ENCODE results near the gene LRRC26. TPM values are rescaled to one million over a fixed set of nuclear protein-coding genes. Genes with fewer than 3 reads are reported as not detected.
"Not testable (repeated sequence)": the region's sequence is repeated elsewhere in the genome, so short reads cannot be mapped to it uniquely, and the experiment has no call there.

LRRC26 gene
- polyA plus RNA-seq, 1 donor: 0.11 TPM

DNA sequence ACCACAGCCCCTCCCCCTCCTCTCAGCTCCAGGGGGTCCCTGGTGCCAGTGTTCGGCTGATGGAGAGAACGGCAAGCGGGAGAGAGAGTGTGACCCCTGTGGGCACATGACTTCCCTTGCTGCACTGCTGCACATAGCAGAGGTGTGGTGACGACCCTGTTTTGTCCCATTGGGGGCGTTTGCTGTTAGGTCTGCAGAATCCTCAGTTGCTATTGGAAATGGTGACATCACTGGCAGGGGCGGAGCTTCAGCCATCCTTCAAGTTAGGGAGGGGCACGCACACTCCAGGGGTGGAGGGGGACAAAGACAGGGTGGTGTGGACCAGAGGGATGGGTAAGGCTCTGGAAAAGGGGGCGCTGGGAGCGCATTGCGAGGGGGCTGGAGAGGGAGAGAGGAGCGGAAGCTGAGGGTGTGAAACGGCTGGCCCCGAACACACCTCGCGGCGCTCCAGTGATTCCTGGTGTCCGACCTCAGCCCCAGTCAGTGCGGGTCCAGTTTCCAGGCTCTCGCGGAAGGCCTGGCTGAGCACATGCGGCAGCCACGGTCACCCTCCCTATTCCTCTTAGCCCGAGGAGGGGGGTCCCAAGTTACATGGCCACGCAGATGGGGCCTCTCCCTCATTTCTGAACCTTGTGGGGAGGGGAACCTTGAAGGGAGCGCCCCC lies 31.7 kb downstream of the LRRC26 start:
- DNase-seq (ENCODE audit: low read depth): no peak

GRCh38 chr9:137136881-137137607 lies 32.8 kb downstream of the LRRC26 start:
- DNase-seq (ENCODE audit: low read depth): no peak

GRCh38 chr9:137136261-137136880 lies 33.5 kb downstream of the LRRC26 start:
- no peak for DNase-seq (ENCODE audit: low read depth)

- not testable (repeated sequence) for DNase-seq (ENCODE audit: low read depth)
Observed at GRCh38 chr9:137135154-137135553, 34.7 kb downstream of the LRRC26 start.

DNA sequence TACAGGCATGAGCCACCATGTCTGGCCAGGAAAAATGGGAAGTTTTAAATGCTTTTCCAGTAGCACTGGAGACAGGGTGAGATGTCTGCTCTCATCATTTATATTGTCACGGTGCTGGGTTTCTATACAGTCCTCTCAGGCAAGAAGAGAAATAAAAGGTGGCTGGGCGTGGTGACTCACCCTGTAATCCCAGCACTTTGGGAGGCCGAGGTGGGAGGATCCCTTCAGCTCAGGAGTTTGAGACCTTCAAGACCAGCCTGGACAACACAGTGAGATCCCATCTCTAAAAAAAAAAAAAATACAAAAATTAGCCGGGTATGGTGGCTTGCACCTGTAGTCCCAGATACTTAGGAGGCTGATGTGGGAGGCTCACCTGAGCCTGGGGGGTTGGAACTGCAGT lies 35.7 kb downstream of the LRRC26 start:
- DNase-seq (ENCODE audit: low read depth): no peak

DNA sequence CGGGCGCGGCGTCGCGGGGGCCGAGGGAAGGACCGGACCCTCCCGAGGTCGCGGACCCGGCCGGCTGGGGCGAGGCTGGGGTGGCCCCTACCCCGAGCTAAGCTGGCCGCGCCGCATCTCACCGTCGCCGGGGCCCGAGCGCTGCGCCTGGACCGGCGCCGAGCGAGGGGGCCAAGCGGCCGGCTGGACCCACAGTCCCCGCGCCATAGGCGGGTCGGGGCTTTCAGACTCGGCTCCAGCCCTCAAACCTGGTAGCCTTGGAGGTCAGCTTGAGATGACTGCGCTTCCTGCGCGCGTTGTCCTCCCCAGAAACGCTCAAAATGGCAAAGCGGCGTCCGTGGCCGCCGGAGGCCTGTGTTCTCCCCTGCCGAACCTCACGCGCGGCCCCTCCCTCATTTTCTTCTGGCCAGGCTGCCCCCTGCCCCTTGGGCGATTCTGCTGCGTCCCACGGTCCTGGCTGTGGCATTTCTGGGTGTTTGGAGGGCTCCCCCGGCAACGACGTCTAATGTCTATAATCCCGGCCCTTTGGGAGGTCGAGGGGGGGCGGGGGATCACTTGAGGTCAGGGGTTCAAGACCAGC lies 39.6 kb downstream of the LRRC26 start:
- no peak for DNase-seq (ENCODE audit: low read depth)

GRCh38 chr9:137129456-137130175 lies 40.2 kb downstream of the LRRC26 start:
- DNase-seq (ENCODE audit: low read depth): peak; percentile 61

DNA sequence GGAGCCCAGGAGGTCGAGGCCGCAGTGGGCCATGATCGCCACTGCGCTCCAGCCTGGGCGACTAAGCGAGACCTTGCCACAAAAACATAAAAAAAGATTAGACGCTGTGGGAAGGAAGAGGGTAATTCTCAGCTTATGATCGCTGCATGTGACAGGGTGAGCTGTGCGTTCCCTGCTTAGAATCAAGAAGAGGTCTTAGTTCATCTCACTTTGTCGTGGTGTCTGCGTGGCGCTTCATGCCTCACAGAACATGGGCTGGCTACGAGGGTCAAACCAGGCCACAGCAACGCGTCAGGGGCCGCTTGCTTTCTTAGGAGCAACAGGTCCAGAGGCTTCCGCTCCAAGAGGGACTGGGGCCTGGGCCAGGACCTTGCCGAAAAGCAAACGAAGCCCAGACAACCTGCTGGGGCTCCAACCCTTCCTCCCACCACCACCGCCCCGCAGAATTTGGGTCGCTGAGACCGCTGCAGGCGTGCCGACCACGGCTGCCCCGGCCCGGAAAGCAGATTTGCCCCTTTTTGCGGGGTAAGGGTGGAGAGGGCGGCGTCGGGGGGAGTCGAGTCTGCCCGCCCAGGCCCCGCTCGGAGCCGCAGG lies 40.9 kb downstream of the LRRC26 start:
- DNase-seq (ENCODE audit: low read depth): no peak

DNA sequence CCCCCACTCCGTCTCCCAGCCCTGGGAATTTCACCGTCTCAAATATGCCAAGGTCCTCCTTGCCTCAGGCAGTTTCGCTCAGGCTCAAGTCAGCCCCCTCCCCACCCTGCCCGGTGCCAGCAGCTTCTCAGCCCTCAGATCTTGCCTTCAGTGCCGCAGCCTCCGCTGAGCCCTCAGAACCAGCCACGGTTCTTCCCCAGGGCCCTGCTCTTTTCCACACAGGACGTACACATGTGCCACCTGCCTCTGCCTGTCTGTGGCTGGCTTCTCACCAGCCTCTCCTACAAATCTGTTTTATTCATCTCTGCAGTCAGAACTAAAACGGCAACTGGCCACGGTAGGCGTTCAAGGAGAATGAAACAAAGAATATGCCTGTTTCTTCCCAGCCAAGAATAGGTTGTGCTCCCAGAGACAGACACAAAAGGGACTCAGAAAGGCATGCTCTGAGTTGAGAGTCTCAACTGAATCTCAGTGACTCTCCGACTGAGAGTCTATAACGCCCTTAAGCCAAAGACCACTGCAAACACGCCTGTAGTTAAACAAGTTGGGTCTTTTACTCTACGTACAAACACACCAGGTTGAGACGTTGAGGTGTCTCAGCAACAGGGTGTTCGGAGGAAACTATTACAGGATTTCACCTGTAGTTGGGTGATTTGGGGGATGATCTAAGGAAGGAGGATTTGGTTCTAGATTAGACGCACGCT lies 41.5 kb downstream of the LRRC26 start:
- no peak for DNase-seq (ENCODE audit: low read depth)

- no peak for DNase-seq (ENCODE audit: low read depth)
Observed at GRCh38 chr9:137127301-137128157, 42.3 kb downstream of the LRRC26 start.

DNA sequence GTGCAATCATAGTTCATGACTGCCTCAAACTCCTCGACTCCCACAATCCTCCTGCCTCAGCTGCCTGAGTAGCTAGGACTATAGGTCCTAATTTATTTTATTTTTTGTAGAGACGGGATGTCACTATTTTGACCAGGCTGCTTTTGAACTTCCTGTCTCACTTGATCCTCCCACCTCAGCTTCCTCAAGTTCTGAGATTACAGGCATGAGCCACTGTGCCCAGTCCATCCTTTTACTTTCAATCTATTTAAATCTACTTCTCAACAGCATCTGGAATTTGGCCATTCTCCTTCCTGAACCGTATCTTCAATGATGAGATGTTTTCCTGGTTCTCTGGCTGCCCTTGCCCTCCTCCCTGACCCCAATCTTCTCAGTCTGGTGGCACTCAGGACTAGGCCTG lies 43.1 kb downstream of the LRRC26 start:
- DNase-seq (ENCODE audit: low read depth): no peak

GRCh38 chr9:137123952-137124462 lies 45.8 kb downstream of the LRRC26 start:
- DNase-seq (ENCODE audit: low read depth): not testable (repeated sequence)

DNA sequence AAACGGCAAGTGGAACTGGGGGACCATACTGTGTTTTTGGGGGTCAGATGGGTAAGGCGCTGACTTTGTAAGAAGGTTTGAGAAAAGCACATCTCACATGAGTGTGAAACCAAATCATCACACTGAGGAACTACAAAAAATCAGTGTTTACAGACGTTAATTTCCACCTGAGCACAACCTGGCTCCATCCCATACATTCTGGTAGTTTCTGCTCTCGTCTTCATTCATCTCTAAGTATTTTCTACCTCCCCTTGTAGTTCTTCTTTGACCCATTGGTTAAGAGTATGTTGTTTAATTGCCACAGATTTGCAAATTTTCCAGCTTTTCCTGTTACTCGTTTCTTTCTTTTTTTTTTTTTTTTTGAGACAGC lies 46.4 kb downstream of the LRRC26 start:
- DNase-seq (ENCODE audit: low read depth): no peak

DNA sequence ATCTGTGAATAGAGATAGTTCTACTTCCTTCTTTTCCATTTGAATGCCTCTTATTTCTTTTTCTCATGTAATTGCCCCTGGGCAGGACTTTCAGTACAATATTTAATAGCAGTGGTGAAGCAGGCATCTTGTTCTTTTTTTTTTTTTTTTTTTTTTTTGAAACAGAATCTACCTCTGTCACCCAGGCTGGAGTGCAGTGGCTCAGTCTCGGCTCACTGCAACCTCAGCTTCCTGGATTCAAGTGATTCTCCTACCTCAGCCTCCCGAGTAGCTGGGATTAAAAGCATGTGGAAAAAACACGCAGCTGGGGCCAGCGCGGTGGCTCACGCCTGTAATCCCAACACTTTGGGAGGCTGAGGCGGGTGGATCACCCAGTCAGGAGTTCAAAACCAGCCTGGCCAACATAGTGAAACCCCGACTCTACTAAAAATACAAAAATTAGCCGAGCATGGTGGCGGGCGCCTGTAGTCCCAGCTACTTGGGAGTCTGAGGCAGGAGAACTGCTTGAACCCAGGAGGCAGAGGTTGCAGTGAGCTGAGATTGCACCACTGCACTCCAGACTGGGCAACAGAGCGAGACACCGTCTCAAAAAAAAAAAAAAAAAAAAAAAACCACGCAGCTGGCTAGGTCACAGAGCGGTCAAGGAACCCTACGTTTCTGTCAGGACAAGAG lies 46.9 kb downstream of the LRRC26 start:
- DNase-seq (ENCODE audit: low read depth): not testable (repeated sequence)

DNA sequence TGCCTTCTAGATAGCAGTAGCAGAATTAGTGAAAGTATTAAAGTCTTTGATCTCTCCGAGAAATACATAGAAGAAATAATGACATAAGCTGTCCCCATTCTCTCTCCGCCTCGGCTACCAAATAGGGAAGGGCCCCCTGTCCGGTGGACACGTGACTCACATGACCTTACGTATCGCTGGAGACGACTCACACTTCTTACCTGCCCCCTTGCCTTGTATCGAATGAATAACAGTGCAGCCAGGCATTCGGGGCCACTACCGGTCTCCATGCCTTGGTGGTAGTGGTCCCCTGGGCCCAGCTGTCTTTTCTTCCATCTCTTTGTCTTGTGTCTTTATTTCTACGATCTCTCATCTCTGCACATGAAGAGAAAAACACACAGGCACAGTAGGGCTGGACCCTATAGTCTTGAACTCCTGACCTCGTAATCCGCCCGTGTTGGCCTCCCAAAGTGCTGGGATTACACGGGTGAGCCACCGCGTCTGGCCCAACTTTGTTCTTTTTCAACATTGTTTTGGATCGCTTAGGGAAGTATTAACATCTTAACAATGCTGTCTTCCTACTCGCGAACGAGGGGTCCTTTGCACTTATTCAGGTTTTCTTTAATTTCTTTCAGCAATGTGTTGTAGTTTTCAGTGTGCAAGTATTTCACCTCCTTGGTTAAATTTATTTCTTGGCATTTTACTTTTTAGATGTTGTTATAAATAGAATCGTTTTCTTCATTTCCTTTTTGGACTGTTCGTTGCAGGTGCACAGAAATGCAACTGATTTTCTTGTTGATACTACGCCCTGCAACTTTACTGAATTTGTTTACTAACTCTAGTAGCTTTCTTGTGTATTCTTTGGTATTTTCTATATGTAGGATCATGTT lies 47.7 kb downstream of the LRRC26 start:
- DNase-seq (ENCODE audit: low read depth): not testable (repeated sequence)
